Limb (tissue), 2 donors: Measurements from ENCODE around the gene MORN5.

ENCODE experiments used
- DNase-seq, 2 donors: peaks; one replicate each; pipeline ENCODE4 v3.0.0-alpha.2; 2016; ENCODE audit errors: extremely low spot score in 2 of 2

Gene MORN5

DNA sequence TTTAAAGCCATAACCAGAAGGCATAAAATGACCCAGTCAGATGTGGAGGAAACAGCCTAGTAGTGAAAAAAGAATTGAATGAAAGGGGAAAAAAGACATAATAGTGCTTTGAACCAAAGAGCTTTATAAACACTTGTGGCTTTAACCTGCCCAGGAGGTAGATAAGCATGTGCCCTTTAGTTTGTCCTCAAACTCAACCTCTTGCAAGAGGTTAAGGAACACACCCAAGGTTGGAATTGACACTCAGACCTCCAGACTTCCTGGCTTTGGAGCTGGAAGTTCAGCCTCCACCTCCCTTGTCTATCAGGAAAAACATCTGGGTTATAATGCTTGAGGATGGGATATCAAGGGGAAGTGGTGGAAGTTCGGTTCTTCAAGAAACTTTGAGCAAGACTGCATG lies 16.4 kb upstream of the MORN5 start:
- DNase-seq, result no peak

DNA sequence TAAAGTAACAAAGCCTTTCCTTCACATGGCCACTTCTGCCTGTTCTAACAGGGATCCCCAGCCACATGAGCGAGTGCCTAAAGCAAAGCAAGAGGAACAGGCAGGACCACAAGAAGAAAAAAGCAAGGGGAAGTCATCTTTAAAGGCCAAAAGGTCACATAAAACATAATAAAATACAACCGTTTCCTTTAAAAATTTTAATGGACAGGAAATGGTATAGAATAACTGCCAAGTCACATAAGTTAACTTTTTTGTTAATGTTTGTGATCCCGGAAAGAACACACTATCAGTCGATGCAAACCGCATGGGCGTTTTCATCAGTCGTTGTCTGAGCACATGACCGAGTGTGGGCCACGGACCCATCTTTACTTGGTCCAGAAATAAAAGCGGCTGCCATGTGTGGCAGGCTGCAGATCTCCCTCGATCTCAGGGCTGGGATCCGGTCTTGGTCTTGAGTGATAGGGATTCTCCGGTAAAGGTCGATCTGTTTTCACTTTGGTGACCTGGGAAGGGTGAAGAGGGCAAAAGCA lies 15.8 kb upstream of the MORN5 start:
- no peak for DNase-seq

DNA sequence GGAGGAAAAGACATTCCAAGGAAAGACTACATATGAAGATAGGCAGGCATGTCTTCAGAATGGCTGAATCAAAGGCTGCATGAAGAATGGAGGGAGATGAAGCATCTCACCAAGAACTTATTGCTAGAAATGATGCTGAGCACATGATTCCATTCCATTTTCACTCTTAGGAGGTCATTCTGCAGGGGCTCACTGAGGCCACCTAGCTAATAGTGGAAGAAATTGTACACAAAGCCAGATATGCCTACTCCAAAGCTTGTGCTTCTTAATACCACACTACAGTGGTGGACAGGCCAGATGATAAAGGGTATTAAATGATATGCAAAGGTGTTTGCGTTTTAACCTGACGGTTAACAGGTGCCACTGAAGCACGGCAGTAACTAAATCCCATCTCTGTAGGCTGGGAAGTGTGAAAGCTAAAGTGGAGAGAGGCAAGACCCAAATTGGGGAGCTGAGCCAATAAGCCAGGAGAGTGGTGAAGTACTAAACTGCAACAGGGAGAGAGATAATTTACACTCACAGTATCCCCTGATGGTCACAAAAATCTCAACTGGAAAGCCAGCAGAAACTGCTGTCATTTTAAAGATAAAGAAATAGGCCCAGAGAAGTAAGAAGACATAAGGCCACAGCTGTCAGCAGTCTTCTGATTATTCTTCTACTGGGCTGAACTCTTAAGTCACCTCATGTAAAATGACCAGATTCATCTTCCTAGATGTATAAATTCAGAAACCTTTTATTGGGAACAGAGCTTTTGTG lies 14.7 kb upstream of the MORN5 start:
- DNase-seq, result no peak

DNA sequence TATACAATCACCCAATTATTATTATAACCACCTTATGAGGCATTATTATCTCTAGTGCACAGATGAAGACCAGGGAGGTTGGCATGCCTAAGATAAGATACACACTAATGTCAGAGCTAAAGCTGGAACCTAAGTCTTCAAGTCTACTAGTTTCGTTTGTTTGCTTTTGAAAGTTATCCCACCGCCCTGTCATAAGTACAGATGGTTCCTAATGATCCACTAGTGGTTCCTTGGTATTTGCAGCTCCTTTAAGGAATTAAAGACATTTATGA lies 14.2 kb upstream of the MORN5 start:
- DNase-seq, result no peak

DNA sequence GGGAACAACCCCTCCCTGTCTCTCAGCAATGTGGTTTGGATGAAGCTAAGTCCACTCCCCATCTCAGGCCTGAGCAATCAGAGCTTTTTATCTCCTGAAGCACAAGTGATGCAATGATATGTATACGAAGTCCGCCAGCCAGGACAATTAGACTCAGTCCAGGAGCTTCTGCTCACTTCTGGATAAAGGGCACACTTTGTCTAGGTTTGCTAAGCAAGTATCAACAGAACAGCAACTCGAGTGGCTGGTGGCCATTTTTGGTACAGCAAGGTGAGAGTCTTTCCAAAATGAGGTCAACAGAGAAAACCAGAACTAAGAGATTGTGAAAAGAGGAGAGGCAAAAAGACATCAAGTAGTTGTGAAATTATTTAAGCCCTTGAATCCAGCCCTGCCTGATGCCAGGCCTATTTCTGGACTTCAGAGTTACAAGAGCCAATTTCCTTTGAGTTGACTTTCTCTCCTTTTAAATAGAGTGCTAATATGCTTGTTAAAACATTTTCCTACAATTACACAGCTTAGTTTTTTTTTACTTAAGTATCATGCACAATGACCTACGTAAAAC lies 8.4 kb upstream of the MORN5 start:
- DNase-seq, result no peak

DNA sequence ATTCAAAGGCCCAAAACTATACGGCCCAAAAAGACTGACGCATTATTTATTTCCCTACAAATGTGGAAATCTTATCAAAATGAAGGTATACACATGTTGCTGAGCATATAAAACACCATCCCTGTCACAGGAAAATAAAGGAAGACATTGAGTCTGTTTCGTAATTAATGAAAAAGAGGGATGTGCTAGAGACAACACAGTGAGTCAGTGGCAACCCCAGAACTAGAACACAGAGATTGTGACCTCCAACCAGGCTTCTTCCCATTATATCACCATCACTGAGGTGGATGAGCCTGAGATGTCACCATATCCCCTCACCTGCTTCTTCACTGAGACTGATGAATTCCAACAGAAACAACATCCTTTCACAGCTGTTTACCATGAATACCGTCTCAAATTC lies 3.9 kb upstream of the MORN5 start:
- DNase-seq, result no peak

DNA sequence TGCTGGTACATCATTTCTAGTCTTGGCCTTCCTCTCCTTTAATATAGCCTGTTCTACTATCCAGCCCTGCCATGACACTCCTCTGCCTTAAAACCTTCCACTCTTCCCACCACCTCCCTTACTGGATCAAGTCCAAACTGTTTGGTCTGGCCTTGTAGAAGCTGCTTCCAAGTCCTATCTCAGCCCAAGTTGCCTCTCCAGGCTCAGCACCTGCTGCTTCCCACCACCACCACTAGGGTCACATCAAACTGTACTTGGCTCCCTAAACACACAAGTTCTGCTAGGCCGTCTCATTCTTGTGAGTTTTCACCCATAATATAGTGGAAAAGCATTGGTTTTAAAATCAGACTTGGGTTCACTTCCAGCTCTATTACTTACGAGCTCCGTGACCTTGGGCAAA lies 1.5 kb upstream of the MORN5 start:
- no peak for DNase-seq

DNA sequence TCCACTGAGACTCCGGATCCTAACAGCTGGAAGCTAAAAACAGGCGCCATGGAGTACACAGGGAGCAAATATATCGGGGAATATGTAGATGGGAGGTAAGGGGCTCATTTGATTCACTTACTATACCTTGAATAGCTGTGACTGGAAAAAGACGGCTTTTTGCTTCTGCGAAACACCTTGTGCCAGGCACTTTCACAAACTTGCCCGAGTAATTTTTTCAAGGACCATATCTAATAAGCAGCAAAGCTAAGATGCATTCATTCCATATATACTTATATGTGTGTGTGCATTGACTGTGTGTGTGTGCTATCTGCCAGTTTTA lies 178 bp downstream of the MORN5 start:
- no peak for DNase-seq

DNA sequence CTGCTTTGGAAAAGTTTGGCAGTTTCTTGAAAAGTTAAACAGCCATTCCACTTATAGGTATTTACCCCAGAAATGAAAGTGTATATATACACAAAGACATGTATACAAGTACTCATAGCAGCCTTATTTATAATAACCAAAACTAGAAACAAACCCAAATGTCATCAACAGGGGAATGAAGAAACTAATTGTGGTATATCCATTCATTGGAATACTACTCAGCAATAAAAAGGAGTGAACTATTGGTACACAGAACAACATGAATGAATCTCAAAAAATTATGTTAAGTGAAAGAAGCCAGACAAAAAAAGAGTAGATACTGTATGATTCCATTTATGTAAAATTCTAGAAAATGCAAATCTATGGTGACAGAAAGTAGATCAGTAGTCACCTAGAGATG lies 2.7 kb downstream of the MORN5 start:
- DNase-seq, result no peak

DNA sequence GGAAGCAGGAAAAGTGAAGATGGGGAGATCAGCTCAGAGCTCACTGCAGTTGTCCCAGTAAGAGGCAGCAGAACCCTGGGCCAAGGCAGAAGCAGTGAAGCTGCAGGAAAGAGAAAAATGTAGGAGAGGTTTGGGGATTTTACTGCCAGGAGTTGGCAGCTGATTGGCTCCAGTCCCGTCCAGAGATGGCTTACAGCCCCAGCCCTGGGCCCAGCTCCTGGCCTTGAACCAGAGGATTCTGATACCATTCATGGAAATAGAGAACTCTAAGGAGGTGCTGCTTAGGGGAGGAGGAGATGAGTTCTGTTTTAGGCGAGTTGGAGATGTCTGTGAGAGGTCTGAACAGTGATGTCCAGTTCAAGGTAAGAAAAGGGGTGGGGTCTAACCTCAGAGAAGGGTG lies 4.6 kb downstream of the MORN5 start:
- DNase-seq, result no peak

DNA sequence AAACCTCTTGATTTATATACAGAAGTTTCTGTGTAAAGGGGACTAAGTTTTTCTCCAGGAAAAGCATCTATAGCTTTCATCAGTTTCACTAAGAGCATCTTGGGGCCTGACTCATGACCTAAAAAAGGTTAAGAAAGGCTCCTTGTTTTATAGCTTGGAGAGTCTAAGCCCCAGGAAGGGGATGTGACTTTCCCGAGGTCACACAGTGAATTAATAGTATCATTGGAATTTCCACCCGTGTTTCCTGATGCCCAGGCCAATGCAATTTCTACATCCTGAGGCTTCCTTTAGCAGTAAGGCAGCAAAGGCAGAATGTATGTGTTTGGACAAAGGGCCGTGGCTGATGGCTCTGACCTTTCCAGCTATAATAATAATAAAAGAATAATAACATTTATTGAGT lies 8.6 kb downstream of the MORN5 start:
- no peak for DNase-seq

DNA sequence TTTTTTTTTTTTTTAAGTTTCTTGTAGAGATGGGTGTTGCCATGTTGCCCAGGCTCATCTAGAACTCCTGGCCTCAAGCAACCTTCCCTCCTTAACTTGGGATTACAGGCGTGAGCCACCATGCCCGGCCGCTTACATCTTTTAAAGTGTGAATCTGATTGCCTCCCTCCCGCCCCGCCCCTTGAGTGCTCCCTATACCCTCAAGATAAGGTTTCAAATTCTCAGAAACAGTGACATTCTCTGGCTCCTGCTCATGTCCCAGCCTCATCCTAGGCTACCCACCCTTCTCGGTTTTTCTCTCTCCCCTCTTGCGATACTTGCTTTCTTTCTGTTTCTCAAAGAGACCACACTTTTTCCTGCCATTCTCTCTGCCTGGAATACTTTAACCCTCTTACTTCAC lies 12.4 kb downstream of the MORN5 start:
- DNase-seq, result no peak

DNA sequence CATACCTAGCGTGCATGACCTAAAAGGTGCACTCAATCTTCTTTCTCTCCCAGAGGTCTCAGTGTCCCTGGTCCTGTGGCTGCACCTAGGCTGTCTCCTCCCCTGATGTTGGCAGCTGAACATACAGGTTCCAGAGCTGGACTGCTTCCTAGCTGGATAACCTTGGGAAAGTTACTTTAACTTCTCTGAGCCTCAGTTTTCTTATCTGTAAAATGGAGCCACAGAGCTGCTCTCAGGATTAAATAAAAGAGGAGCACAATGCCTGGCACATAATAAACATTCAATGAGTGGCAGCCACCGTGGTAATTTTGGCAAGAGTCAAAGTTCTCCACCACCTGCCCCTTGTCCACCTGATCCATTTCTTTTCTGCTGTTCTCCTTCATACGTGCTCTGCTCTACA lies 14.0 kb downstream of the MORN5 start:
- DNase-seq, result no peak

DNA sequence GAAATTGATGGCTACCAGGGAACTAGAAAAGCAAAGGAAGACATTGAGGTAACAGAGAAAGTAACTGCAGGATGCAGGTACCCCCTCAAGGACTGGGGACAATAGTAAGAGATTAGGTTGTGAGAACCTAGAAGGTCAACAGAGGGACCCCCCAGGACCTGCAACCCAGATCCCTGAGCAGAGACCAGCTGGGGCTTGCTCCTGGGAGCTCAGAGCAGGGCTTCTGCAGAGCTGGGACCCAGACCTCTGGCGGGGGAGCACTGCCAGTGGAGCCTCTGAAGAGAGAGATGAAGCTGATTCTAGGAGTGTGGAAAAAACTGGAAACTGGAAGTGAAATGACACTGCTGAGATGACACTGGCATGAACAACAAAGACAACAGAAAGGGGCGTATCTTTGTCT lies 17.2 kb downstream of the MORN5 start:
- no peak for DNase-seq

DNA sequence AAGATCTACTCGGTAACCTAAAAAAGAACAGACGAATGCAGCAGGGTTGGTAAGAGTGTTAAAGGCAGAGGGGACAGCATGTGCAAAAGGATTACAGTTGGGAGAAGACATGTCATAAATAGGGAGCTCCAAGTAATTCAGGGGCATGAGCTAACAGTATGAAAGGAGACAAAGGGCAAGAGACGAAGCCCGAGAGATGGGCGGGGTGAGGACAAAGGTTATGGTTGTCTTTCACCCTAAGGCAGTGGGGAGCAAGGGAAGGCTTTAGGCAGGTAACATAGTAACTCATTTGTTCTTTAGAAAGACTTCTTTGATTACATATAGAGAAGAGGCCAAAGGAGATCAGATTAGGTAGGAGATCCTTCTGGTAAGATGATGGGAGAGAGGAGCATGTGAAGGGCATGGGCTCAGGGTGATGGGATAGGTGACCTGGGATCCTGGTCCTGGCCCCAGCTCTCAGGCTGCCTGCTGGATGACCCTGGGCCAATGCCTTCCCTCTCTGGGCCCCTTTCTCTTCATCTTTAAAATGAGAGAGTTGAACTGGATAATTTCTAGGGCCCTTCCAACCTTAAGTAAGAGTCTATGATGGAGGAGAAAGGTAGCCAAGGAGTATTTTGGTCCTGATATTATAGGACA lies 19.5 kb downstream of the MORN5 start:
- no peak for DNase-seq

DNA sequence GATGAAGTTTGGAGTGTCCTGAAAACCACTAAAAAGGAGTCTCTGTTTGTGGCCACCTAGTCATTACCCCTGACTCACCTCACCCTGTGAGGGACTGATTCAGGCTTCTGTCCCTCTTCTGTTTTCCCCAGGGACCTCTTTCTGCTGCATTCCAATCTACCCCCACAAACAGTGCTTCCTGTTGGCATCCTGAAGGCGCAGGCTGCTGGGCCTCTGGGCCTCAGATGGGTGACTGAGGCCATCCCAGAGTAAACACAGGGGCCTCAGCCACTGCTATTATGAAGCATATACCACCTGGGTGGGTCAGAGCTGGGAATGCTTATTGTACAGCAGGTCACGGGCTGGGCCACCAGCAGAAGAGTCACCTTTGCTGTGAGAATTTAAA lies 20.0 kb downstream of the MORN5 start:
- DNase-seq, result no peak

DNA sequence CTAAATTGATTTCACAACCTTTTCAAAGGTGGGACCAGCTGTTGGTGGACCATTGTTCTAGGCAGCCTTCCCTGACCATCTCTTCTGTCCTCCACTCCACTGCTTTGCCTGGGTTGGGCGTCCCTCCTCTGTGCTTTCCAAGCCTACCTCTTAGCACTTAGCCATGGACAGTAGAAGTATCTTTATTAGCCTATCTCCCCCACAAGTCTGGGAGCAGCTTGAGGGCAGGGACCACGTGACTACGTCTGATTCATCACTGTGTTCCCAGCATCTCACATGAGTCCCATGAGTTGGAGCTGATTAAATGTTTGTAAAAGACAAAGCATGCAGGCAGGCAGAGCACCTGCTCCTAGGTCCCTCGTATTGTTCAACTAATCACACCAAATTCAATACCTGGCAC lies 20.9 kb downstream of the MORN5 start:
- DNase-seq, result no peak

DNA sequence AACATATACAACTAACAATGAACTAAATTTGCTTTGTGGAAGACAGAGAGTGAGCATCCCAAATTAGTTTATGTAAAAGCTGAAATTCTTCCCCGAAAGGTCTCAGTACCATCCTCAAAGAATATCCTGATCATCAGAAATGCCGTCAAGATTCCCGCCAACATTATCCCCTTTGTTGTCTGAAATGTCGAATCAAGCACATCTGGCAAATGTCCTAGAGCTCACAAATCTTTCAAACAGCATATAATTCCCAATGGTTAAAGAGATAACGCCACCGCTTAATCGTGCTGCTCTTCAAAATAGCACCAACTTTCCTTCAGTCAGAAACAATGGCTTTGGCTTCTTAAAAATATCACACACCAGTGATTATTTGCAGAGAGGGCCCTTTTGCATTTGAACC lies 23.8 kb downstream of the MORN5 start:
- no peak for DNase-seq

DNA sequence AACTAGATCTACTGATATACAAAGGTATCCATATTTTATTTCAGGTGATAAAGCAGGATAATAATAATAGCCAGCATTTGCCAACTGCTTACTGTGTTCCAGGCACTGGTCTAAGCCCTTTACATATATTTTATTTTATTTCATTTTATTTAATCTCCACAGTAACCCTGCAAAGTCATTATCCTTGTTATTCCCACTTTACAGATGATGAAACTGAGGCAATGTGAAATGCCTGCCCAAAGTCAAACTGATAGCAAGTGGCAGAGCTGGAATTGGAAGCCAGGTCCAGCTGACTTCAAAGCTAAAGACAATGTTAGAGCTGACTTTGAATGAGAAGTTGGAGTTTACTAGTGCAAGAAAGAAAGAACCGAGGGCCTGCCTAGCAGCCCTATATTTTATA lies 24.8 kb downstream of the MORN5 start:
- DNase-seq, result no peak

DNA sequence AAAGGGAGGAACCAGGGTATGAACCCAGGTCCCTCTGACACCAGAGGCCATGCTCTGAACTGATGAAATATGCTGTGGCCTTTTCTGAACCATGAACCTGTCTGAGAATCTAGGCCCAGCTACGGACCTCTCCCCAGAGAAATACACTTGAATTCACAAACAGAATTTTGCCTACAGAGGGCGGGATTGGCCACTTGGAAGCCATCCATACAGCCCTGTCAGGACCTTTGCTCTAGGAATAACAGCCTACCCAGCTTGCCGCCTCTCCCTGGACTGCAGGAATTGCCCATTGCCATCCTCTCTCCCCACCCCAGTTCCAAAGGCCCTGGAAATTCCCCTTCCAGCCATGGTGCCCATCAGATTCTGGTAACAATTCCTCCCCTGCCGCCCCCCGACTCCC lies 26.6 kb downstream of the MORN5 start:
- DNase-seq, result no peak

DNA sequence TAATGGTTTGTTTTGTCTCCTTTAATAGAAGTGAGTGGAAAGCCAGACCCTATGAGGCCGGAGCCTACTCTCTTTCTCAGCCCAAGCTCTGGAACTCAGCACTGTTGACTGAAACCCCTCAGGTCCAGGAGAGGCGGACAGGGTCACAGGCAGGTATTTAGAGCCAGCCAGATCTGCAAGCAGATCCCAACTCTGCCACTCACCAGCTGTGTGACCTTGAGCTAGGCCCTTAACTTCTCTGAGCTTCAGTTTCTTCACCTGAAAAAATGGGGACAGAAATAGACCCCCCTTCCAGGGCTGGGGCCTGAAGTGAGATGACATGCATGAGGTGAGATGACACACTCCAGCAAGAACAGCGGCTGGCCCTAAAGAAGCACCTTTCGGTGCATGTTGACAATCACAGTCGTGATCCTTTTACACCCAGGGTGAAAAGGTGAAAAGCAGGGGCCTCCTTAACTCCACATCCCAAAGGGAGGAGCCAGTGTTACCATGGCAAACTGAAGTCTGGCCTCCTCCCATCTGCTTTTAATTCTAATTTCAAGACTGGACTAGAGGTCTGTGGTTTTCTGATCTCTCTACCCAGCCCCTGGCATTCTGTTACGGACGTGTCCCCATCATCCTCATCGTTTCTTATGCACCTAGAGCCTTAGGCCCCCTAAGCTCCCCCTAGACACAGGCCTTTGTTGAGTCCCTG lies 27.2 kb downstream of the MORN5 start:
- DNase-seq, result no peak

DNA sequence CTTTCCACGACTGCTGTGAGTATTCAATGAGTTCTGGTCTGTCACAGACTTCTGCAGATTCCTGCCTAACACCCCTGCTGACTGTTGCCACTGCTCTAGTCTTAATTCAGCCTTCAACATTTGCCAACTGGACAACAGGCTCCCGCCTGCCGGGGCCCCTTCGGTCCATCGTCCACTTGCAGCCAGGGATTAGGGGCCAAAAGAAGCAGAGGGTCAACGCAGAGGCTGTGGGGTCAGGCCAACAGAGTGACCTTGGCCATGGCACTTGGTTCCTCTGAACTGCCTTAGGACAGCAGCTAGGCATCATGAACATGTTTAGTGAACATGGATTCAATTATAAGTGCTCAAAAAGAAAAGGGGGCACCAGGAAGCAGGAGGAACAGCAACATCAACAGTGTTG lies 28.7 kb downstream of the MORN5 start:
- no peak for DNase-seq
